KG1 (cell line): ENCODE data around the gene YDJC.
A peak's percentile ranks its signal among the peaks of the same experiment; 100 is the strongest.
"Not testable (repeated sequence)": the region's sequence is repeated elsewhere in the genome, so short reads cannot be mapped to it uniquely, and the experiment has no call there.

Source experiments
- DNase-seq: peaks from one replicate; lab custom pipeline; 2025; lab: John Stamatoyannopoulos, UW

YDJC gene, protein sequence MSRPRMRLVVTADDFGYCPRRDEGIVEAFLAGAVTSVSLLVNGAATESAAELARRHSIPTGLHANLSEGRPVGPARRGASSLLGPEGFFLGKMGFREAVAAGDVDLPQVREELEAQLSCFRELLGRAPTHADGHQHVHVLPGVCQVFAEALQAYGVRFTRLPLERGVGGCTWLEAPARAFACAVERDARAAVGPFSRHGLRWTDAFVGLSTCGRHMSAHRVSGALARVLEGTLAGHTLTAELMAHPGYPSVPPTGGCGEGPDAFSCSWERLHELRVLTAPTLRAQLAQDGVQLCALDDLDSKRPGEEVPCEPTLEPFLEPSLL

GRCh38 chr22:21629255-21630149 lies at the start of gene YDJC:
TSS of gene YDJC (minus strand) at chr22:21630022. CDS start at chr22:21630014, 8 bp downstream.
- DNase-seq: peak; percentile 81

DNA sequence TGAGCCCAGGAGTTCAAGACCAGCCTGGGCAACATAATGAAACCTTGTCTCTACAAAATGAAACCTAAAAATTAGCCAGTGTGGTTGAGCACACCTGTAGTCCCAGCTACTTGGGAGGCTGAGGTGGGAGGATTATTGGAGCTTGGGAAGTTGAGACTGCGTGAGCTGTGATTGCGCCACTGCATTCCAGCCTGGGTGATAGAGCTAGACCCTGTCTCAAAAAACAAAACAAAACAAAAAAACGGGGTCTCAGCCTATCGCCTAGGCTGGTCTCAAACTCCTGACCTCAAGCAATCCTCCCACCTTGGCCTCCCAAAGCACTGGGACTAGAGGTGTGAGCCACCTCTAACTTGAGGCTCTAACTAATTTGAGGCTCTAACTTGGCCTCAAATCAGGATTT lies 49.6 kb upstream of the YDJC start:
- no peak for DNase-seq

GRCh38 chr22:21678842-21679241 lies 49.0 kb upstream of the YDJC start:
- DNase-seq: not testable (repeated sequence)

GRCh38 chr22:21677606-21678443 lies 48.0 kb upstream of the YDJC start:
- DNase-seq: no peak

- DNase-seq: no peak
Measured at GRCh38 chr22:21674638-21675245, 44.9 kb upstream of the YDJC start.

DNA sequence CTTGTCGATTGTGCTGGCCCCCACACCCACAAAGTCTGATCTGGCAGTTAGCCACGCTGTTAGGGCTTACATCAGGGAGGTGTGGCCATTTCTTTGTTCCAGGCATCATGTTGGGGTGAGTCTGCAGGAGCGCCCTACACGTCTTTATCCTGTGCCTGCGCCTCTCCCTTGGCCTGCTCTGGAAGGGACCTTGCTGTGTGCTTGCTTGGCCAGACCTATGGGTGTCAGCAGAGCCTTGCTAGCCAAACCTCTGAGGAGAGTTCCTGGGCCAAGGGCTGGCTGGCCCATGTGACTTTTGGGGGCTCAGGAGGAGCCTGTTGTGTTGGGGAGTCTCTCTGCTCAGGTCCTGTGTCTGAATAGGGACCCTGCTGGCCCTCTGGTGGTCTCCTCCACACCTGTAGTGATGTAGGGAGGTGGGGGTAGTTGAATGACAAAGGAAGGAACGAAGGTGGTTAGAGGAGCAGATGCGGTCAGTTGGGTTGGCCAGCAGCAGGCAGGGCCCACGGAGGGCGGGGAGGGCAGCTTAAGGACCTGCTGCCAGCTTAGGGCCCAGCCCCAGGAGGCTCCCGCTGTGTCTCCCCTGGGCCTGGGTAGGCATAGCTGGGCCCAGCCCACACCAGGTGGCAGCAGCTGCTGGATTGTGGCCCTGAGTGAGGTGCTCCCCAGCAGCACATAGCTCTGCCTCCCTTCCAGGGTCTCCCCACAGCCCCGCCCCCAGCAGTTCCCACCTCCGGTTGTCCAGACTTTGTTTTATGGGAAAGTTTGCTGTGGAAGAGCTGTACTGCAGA lies 43.9 kb upstream of the YDJC start:
- no peak for DNase-seq

GRCh38 chr22:21672107-21672629 lies 42.3 kb upstream of the YDJC start:
- DNase-seq: no peak

DNA sequence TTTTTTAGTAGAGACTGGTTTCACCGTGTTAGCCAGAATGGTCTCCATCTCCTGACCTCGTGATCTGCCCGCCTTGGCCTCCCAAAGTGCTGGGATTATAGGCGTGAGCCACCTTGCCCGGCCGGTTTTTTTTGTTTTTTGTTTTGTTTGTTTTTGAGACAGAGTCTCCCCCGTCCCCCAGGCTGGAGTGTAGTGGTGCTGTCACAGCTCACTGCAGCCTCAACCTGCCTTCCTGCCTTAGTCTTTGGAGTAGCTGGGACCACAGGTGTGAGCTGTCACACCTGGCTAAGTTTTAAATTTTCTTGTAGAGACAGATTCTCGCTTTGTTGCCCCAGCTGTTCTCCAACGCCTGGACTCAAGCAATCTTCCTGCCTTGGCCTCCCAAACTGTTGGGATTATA lies 39.2 kb upstream of the YDJC start:
- no peak for DNase-seq

GRCh38 chr22:21666786-21667185 lies 37.0 kb upstream of the YDJC start:
- no peak for DNase-seq

- no peak for DNase-seq
Measured at GRCh38 chr22:21665047-21665851, 35.4 kb upstream of the YDJC start.

- DNase-seq: no peak
Measured at GRCh38 chr22:21663738-21664137, 33.9 kb upstream of the YDJC start.

DNA sequence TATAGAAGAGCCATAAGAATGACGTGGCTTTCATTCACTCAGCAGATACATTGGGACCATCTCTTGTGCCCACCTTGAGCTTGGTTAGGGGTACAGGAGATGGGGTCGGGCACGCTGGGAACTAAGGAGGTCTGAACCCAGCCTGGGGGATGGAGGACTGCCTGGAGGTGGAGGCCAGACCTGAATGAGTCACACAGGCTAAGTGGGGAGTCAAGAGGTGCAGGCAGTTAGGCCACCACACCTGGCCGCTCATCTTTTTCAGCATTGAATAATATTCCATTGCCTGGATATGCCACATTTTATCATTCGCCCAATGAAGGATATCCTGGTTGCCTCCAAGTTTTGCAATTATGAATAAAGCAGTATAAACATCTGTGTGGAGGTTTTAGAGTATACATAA lies 32.2 kb upstream of the YDJC start:
- DNase-seq: no peak

DNA sequence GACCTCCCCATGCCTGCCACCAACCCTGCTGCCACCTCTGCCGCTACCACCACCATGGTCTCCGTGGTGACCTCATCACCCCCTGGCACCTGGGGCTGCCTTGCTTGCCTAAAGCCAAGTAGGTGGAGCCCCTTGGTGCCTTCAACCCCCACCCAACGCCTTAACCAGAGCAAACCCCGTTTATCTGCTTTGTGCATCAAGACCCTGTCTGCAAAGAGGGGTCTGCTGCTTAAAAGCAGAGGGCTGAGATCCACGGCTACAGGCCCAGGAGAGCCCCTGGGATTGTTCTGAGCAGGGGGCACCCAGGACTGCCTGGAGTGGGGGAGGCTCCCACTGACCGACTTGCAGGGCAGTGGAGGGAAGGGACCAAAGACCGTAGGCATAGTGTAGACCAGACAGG lies 31.1 kb upstream of the YDJC start:
- DNase-seq: no peak

- DNase-seq: no peak
Measured at GRCh38 chr22:21659864-21660525, 30.2 kb upstream of the YDJC start.

DNA sequence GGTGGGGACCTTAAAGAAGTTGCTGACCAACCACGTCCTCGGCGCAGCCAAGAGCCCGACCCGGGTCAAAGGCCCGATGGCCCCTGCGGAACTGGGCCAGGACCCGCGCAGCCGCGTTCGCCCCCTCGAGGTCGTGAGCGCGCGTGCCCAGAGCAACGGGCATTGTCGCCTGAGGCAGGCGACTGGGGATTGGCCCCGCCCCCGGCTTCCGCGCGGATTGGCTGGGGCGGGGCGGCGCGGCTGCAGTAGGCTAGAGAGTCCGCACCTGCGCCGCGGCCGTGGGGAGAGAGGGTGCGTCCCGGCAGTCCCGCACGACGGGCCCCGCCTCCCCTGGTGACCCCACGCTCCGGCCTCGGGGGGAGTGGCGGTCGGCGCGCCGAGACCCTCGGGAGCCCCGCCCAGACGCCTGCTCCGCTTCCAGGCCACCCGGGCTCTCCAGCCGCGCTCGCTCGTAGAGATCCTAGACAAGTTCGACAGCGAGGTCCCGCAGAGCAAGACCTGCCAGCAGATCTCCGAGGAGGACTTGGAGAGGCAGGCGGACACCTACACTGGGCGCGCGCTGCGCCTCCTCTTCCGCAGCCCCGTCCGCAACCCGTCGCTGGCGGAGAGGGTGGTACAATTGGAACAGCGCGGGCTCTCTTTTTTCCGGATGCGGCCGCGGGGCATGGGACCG lies 27.7 kb upstream of the YDJC start:
- DNase-seq: peak; percentile 80

GRCh38 chr22:21657020-21657359 lies 27.2 kb upstream of the YDJC start:
- DNase-seq: no peak

DNA sequence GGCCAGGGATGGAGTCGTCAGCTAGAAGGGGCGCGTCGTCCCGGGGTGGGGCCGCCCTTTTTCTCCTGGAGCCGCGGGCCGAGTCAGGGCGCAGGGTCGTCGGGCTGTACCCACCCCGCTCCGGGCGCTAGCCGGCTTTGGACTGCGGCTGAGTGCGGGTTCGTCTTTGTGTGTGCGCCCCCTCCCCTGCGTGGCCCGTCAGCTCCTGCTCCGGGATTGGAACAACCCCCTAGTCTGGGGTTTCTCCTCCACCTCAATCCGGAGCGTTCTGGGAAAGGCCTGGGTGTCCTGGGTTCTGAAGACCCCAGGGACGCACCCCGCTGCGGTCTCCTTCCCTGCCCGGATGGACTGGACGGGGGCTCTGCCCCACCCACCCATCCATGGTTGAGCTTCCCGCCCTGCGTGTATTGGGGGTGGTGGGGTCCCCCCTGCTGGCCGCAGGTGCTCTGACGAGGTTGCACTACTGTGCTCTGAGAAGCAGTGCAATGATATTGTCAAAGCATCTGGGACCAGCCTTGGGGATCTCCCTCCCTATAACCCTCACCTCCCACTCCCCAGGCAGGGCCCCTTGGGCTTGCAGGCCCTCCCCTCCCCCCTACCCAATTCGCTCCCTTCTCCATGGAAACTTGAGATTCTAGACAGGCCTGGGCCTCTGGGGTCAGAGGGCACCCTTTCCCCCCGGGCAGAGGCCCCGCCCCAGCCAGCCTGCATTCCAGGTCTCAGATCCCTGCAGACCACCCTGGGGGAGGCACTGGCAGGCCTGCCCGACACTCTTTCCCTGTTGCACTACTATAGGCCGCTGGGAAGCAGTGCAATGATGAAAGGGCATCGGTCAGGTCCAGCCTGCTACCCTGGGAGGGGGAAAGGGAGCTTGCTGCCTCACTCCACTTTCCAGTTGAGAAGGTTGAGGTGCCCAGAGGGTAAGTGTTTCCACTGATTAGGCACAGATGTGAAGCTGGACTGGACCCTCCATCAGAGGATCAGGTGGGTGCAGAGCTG lies 23.0 kb upstream of the YDJC start:
- no peak for DNase-seq
